ENCODE results near the gene MT1H.

The MT1H gene

GRCh38 chr16:56636616-56637413, 32.8 kb upstream of the MT1H start:
- DNase-seq (ENCODE audit: low read depth in 2 of 2): no peak

GRCh38 chr16:56637814-56638750, 31.5 kb upstream of the MT1H start, which contains the start of gene MT1A:
Gene MT1A, plus strand, starts transcription at chr16:56638666. Its CDS starts 73 bp downstream, at chr16:56638739.
- no peak for DNase-seq (ENCODE audit: low read depth in 2 of 2)

- DNase-seq (ENCODE audit: low read depth in 2 of 2): no peak
These were observed 30.6 kb upstream of the MT1H start for GRCh38 chr16:56639045-56639444.

GRCh38 chr16:56640076-56640475, 29.5 kb upstream of the MT1H start:
- no peak for DNase-seq (ENCODE audit: low read depth in 2 of 2)

GRCh38 chr16:56641166-56641565, 28.4 kb upstream of the MT1H start:
- no peak for DNase-seq (ENCODE audit: low read depth in 2 of 2)

- peak; percentile 54 to 68 for DNase-seq (ENCODE audit: low read depth in 2 of 2)
These were observed 26.4 kb upstream of the MT1H start for GRCh38 chr16:56643080-56643778.

GRCh38 chr16:56643833-56644232, 25.8 kb upstream of the MT1H start:
- DNase-seq (ENCODE audit: low read depth in 2 of 2): no peak

GRCh38 chr16:56645311-56645710, 24.3 kb upstream of the MT1H start:
- DNase-seq (ENCODE audit: low read depth in 2 of 2): no peak

GRCh38 chr16:56645838-56646237, 23.8 kb upstream of the MT1H start:
- DNase-seq (ENCODE audit: low read depth in 2 of 2): no peak

GRCh38 chr16:56647641-56648431, 21.8 kb upstream of the MT1H start:
- no peak for DNase-seq (ENCODE audit: low read depth in 2 of 2)

- DNase-seq (ENCODE audit: low read depth in 2 of 2): no peak
These were observed 20.3 kb upstream of the MT1H start for GRCh38 chr16:56649271-56649670.

GRCh38 chr16:56649820-56650219, 19.8 kb upstream of the MT1H start:
- no peak for DNase-seq (ENCODE audit: low read depth in 2 of 2)

GRCh38 chr16:56651586-56651985, 18.0 kb upstream of the MT1H start, which contains the start of gene MT1B:
Gene MT1B, plus strand, starts transcription at chr16:56651886. Its CDS starts 68 bp downstream, at chr16:56651954.
- no peak for DNase-seq (ENCODE audit: low read depth in 2 of 2)

- DNase-seq (ENCODE audit: low read depth in 2 of 2): no peak
These were observed 17.0 kb upstream of the MT1H start for GRCh38 chr16:56652600-56652999.

GRCh38 chr16:56653218-56653617, 16.4 kb upstream of the MT1H start:
- no peak for DNase-seq (ENCODE audit: low read depth in 2 of 2)

- DNase-seq (ENCODE audit: low read depth in 2 of 2): peak; percentile 37 to 71
These were observed 11.9 kb upstream of the MT1H start, which contains the start of gene MT1F for GRCh38 chr16:56657555-56658326. Gene MT1F, plus strand, starts transcription at chr16:56657959. Its CDS starts 100 bp downstream, at chr16:56658059.

- no peak for DNase-seq (ENCODE audit: low read depth in 2 of 2)
These were observed 11.2 kb upstream of the MT1H start for GRCh38 chr16:56658327-56658875.

- DNase-seq (ENCODE audit: low read depth in 2 of 2): no peak
These were observed 7.0 kb upstream of the MT1H start for GRCh38 chr16:56662357-56663354.

GRCh38 chr16:56664506-56664905, 5.1 kb upstream of the MT1H start:
- DNase-seq (ENCODE audit: low read depth in 2 of 2): no peak

All from stimulated activated CD4-positive, alpha-beta T cell treated with anti-CD3 and anti-CD28 coated beads, Interleukin-1b, Interleukin-23, amount 100 ng/mL, for 4 hours (primary cell).